GM12878 (cell line): ENCODE results near the gene SRSF5. TPM values are rescaled to one million over a fixed set of nuclear protein-coding genes. Genes with fewer than 3 reads are reported as not detected.

ENCODE experiments used
- ATAC-seq: fragments of 200-7000 bp; cut with Tn5 transposase; 3 replicates; pipeline ENCODE4 v1.9.1; 2020; ENCODE audit warnings: mild to moderate bottlenecking, moderate library complexity
- BruUV-seq: library from RNA; stranded (reverse); fragments of 400-500 nt; replicated peaks from 2 replicates; lab custom pipeline; 2021; lab: Mats Ljungman, UMichigan
- CTCF ChIA-PET: fragments of 300-600 bp; sonication (Branson Sonifier 250); formaldehyde crosslinking; extraction: SDS; loops from one replicate; lab custom pipeline; 2021; ENCODE audit warnings: inconsistent platforms; lab: Yijun Ruan, JAX
- POLR2A ChIA-PET: fragments of 350-600 bp; formaldehyde crosslinking; extraction: SDS; loops from one replicate; lab custom pipeline; 2021; ENCODE audit warnings: inconsistent platforms; lab: Charles Lee
- RAD21 ChIA-PET: fragments of 300-600 bp; sonication (Branson Sonifier 250); formaldehyde crosslinking; loops from one replicate; lab custom pipeline; 2023; ENCODE audit warnings: antibody characterized with exemption; ENCODE audit not compliant: unreplicated experiment; lab: Charles Lee
- SMC1A ChIA-PET: fragments of 300-600 bp; sonication (Branson Sonifier 250); formaldehyde crosslinking; loops from one replicate; lab custom pipeline; 2023; ENCODE audit not compliant: unreplicated experiment, uncharacterized antibody; lab: Charles Lee
- DNase-seq: peaks from one replicate; pipeline ENCODE4 v3.0.0-alpha.2; 2011; ENCODE audit warnings: low read depth, low spot score
- FAIRE-seq: peaks from 3 replicates; lab custom pipeline; 2011; peaks lifted over from hg19 to GRCh38; lab: Jason Lieb, UNC
- H2AFZ ChIP-seq: 2 replicates; pipeline ENCODE4 v1.6.0; 2011; ENCODE audit warnings: low read depth, low read length, control low read depth; ENCODE audit not compliant: control insufficient read depth
- H3K27ac ChIP-seq: 2 replicates; pipeline ENCODE4 v1.5.1; 2011; ENCODE audit warnings: control low read depth; ENCODE audit not compliant: control insufficient read depth, insufficient read depth
- H3K27me3 ChIP-seq, 2 experiments: replicated peaks in 1 of 2; 2 replicates each; pipeline versions ENCODE4 v1.6.0 to v1.6.1; 2011; ENCODE audit warnings: low read length in 1 of 2; ENCODE audit not compliant: control insufficient read depth in 2 of 2, insufficient read depth in 2 of 2
- H3K36me3 ChIP-seq, 2 experiments: 2 replicates each; pipeline ENCODE4 v1.5.1; 2011; ENCODE audit warnings: low read length in 1 of 2; ENCODE audit not compliant: control insufficient read depth in 2 of 2, insufficient read depth in 2 of 2
- H3K4me1 ChIP-seq: 2 replicates; pipeline ENCODE4 v1.6.1; 2011; ENCODE audit warnings: mild to moderate bottlenecking, low read length, moderate library complexity, mixed read lengths; ENCODE audit not compliant: control insufficient read depth, insufficient read depth
- H3K4me2 ChIP-seq: 2 replicates; pipeline ENCODE4 v1.6.0; 2011; ENCODE audit warnings: control low read depth; ENCODE audit not compliant: control insufficient read depth, insufficient read depth
- H3K4me3 ChIP-seq: fragments of 200-600 bp; sonication (generic); 2 replicates; pipeline ENCODE4 v1.5.1; 2016
- H3K79me2 ChIP-seq: 2 replicates; pipeline ENCODE4 v1.6.0; 2011; ENCODE audit warnings: low read length; ENCODE audit not compliant: control insufficient read depth, insufficient read depth
- H3K9ac ChIP-seq: 2 replicates; pipeline ENCODE4 v1.8.0; 2011; ENCODE audit warnings: low read length, control low read depth, mixed read lengths; ENCODE audit not compliant: control insufficient read depth, insufficient read depth
- H3K9me3 ChIP-seq: replicated peaks from 3 replicates; pipeline ENCODE4 v1.5.1; 2011; ENCODE audit warnings: mild to moderate bottlenecking, low read length; ENCODE audit not compliant: control insufficient read depth, insufficient read depth
- H4K20me1 ChIP-seq: 2 replicates; pipeline ENCODE4 v1.6.0; 2011; ENCODE audit not compliant: control insufficient read depth, insufficient read depth
- BMI1 ChIP-seq: fragments of 450-650 bp; IDR thresholded peaks from 2 replicates; pipeline ENCODE4 v1.6.1; 2016; ENCODE audit warnings: mild to moderate bottlenecking, moderate library complexity, borderline replicate concordance
- CEBPZ ChIP-seq: fragments of 150-350 bp; IDR thresholded peaks from 2 replicates; pipeline ENCODE4 v1.6.1; 2016; ENCODE audit warnings: low read depth, low read length
- CHD1 ChIP-seq: IDR thresholded peaks from 2 replicates; pipeline ENCODE4 v1.6.1; 2012; ENCODE audit warnings: low read depth, low read length, improper control_type of control experiment
- CREM ChIP-seq: IDR thresholded peaks from 2 replicates; pipeline ENCODE4 v1.6.1; 2014; ENCODE audit warnings: antibody characterized with exemption, low read depth
- DPF2 ChIP-seq: fragments of 450-650 bp; IDR thresholded peaks from 2 replicates; pipeline ENCODE4 v1.6.1; 2017; ENCODE audit warnings: mild to moderate bottlenecking
- HCFC1 ChIP-seq: fragments of 150-350 bp; IDR thresholded peaks from 2 replicates; pipeline ENCODE4 v1.6.1; 2014; ENCODE audit warnings: low read length
- IRF3 ChIP-seq: fragments of 450-650 bp; IDR thresholded peaks from 2 replicates; pipeline ENCODE4 v1.6.1; 2014; ENCODE audit warnings: mild to moderate bottlenecking
- NRF1 ChIP-seq: conservative IDR thresholded peaks from 2 replicates; pipeline ENCODE4 v1.6.1; 2011; ENCODE audit warnings: mild to moderate bottlenecking, low read depth, low read length, improper control_type of control experiment
- TARDBP ChIP-seq: IDR thresholded peaks from 2 replicates; pipeline ENCODE4 v1.6.1; 2016; ENCODE audit warnings: borderline replicate concordance
- ZNF217 ChIP-seq: fragments of 450-650 bp; IDR thresholded peaks from 2 replicates; pipeline ENCODE4 v1.6.1; 2017; ENCODE audit warnings: antibody characterized with exemption, mild to moderate bottlenecking
- WGBS: methylation state at CpG from one replicate; pipeline ENCODE4 v1.1.6; 2016; ENCODE audit warnings: low lambda C conversion rate; ENCODE audit not compliant: insufficient replicate concordance, insufficient coverage; ENCODE audit errors: missing lambda C conversion rate; 5-methylcytosine and 5-hydroxymethylcytosine counted together
- in situ Hi-C: fragments of 300-500 bp; cut with MboI; formaldehyde crosslinking; loops from 9 replicates; pipeline ENCODE4 v1.14.3; 2018; ENCODE audit warnings: mixed read lengths
- intact Hi-C: fragments of 100-400 bp; cut with micrococcal nuclease; formaldehyde crosslinking; loops from one replicate; pipeline ENCODE4 v1.14.2; 2022; ENCODE audit not compliant: unreplicated experiment
- polyA plus RNA-seq, 11 experiments: library from polyadenylated mRNA; depleted of rRNA in 4 of 11; unstranded in 6 of 11; stranded (reverse) in 5 of 11; fragments of >200 nt; fragmentation: Nextera tagmentation in 4 of 11; fragmentation: Illumina TruSeq in 1 of 11; extraction: Ambion mirVana in 4 of 11; extraction: Trizol in 1 of 11; gene quantifications; 1 replicate in 1 of 11; 2 replicates in 10 of 11; pipeline versions ENCODE4 v1.2.1 to v1.2.3, GENCODE V29; 2011 to 2016; ENCODE audit warnings: inconsistent platforms in 2 of 11, missing spikeins in 2 of 11, low read depth in 1 of 11
- total RNA-seq, 4 experiments: library from RNA; depleted of rRNA in 3 of 4; stranded (reverse); fragments of >200 nt in 3 of 4; fragmentation: Illumina TruSeq in 1 of 4; extraction: Trizol in 1 of 4; gene quantifications; 2 replicates each; pipeline versions ENCODE4 v1.2.1 to v1.2.3, GENCODE V29; 2013 to 2021
- TF ChIP-seq, protein P1 (sequence below): fragments of 450-650 bp; conservative IDR thresholded peaks from 2 replicates; pipeline ENCODE4 v1.6.1; 2017; ENCODE audit warnings: mild to moderate bottlenecking, moderate library complexity
- TF ChIP-seq, protein P2 (sequence below): IDR thresholded peaks from 2 replicates; pipeline ENCODE4 v1.6.1; 2012; ENCODE audit warnings: low read depth, low read length, improper control_type of control experiment
- TF ChIP-seq, protein P3 (sequence below): IDR thresholded peaks from 2 replicates; pipeline ENCODE4 v1.6.1; 2012; ENCODE audit warnings: low read depth, low read length, improper control_type of control experiment

The SRSF5 gene
- total and polyA plus RNA-seq, 10 of the 15 experiments (the other 5 are each of a cell fraction or from before 2014, with no cell fraction given) = 136 to 453 (median 275) TPM

DNA sequence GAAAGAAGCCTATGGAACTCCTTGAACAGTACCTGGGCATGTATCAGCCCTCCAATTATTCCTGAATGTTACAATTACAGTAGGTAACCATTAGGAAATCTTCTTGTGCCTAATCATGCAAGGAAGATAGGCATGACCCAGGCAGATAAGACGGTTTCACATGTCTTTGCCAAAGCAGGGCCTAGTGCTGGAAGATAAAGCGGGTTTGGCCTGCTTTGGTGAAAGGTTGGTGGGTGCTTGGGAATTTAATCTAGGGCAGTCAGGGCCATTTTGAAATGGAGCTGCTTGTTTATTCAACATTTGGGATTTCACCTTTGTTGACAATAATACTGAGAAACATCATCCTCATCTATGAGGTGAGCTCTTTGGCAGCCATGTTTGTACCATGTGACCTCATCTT lies 12.5 kb upstream of the SRSF5 start:
- no peak overlapping the region for H3K9ac ChIP-seq
- intact Hi-C loops = no loop called here
- WGBS = 69% methylated on average over 2 of the region's 2 CpGs
- ChIA-PET SMC1A (no interaction called here), POLR2A (interaction anchor here (0.8 kb wide), 1 partner anchor 20 kb away, joined by 4 read pairs; no protein-coding TSS in a partner anchor), RAD21 (interaction anchor here (0.7 to 1.7 kb wide), 2 partner anchors 12 to 131 kb away, joined by 3 to 4 read pairs; partner anchors contain the start of gene SRSF5), CTCF (interaction anchor here (1.2 kb wide), 1 partner anchor 27 kb away, joined by 3 read pairs; no protein-coding TSS in a partner anchor)
- no peaks in the 10 kb centered on the region for H3K27me3 ChIP-seq
- FAIRE-seq (no peak), DNase-seq (no peak), ATAC-seq (no peak)
- no peaks in the 10 kb centered on the region for H3K79me2 ChIP-seq
- no peak overlapping the region for H3K4me2 ChIP-seq
- no peak overlapping the region for H2AFZ ChIP-seq
- TF ChIP-seq, protein P1, sequence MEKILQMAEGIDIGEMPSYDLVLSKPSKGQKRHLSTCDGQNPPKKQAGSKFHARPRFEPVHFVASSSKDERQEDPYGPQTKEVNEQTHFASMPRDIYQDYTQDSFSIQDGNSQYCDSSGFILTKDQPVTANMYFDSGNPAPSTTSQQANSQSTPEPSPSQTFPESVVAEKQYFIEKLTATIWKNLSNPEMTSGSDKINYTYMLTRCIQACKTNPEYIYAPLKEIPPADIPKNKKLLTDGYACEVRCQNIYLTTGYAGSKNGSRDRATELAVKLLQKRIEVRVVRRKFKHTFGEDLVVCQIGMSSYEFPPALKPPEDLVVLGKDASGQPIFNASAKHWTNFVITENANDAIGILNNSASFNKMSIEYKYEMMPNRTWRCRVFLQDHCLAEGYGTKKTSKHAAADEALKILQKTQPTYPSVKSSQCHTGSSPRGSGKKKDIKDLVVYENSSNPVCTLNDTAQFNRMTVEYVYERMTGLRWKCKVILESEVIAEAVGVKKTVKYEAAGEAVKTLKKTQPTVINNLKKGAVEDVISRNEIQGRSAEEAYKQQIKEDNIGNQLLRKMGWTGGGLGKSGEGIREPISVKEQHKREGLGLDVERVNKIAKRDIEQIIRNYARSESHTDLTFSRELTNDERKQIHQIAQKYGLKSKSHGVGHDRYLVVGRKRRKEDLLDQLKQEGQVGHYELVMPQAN = no peak
- TF ChIP-seq, protein P2, sequence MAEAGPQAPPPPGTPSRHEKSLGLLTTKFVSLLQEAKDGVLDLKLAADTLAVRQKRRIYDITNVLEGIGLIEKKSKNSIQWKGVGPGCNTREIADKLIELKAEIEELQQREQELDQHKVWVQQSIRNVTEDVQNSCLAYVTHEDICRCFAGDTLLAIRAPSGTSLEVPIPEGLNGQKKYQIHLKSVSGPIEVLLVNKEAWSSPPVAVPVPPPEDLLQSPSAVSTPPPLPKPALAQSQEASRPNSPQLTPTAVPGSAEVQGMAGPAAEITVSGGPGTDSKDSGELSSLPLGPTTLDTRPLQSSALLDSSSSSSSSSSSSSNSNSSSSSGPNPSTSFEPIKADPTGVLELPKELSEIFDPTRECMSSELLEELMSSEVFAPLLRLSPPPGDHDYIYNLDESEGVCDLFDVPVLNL = no peak
- no peak for TF ChIP-seq IRF3
- no peak for TF ChIP-seq CREM
- no peak for TF ChIP-seq TARDBP
- no peak for TF ChIP-seq CHD1
- TF ChIP-seq DPF2 = no peak
- no peak for TF ChIP-seq ZNF217
- no peak for TF ChIP-seq NRF1
- TF ChIP-seq BMI1 = no peak
- TF ChIP-seq CEBPZ = no peak
- TF ChIP-seq HCFC1 = no peak
- TF ChIP-seq, protein P3, sequence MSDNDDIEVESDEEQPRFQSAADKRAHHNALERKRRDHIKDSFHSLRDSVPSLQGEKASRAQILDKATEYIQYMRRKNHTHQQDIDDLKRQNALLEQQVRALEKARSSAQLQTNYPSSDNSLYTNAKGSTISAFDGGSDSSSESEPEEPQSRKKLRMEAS = no peak
- no TSS peak for BruUV-seq
- no peaks in the 10 kb centered on the region for H3K9me3 ChIP-seq
- in situ Hi-C loops = no loop called here
- H3K27ac ChIP-seq = no peak overlapping the region
- H3K36me3 ChIP-seq = no peaks in the 10 kb centered on the region
- no peaks in the 10 kb centered on the region for H3K4me1 ChIP-seq
- H3K4me3 ChIP-seq = no peak overlapping the region
- no peaks in the 10 kb centered on the region for H4K20me1 ChIP-seq
